ENCODE measurements around the gene NANOG. TPM values are rescaled to one million over a fixed set of nuclear protein-coding genes. Genes with fewer than 3 reads are reported as not detected.
"Not testable (repeated sequence)": the region's sequence is repeated elsewhere in the genome, so short reads cannot be mapped to it uniquely, and the experiment has no call there.

Gene NANOG
- total and polyA plus RNA-seq, 2 donors (not counting 1 experiment from before 2014, with no cell fraction given): not detected

GRCh38 chr12:7837366-7837765, 48.2 kb downstream of the NANOG start:
- DNase-seq (no peak), ATAC-seq (ENCODE audit: low read depth) (no peak)
- Histone ChIP-seq H3K4me2 (replicated peaks; ENCODE audit: low read depth, low read length, poor library complexity, severe bottlenecking) (no peak overlapping the region), H4K20me1 (ENCODE audit: control insufficient read depth, insufficient read depth, low read length, poor library complexity, severe bottlenecking) (no peaks in the 10 kb centered on the region), H3K4me3 (ENCODE audit: control extremely low read depth in 1 of 5, extremely low read depth in 1 of 5, insufficient read depth in 1 of 5, low read depth in 2 of 5, low read length in 4 of 5) (no peak overlapping the region), H3K79me2 (ENCODE audit: control insufficient read depth, insufficient read depth, low read length) (no peaks in the 10 kb centered on the region), H3K36me3 (replicated peaks in 1 of 2; ENCODE audit: control extremely low read depth in 1 of 2, control insufficient read depth in 1 of 2, extremely low read depth in 1 of 2, insufficient read depth in 2 of 2, low read length in 1 of 2) (no peaks in the 10 kb centered on the region), H3K27ac (ENCODE audit: low read length in 2 of 2) (no peak overlapping the region), H3K4me1 (ENCODE audit: control insufficient read depth in 2 of 2, insufficient read depth in 2 of 2, low read length in 2 of 2) (no peaks in the 10 kb centered on the region), H3K27me3 (replicated peaks in 1 of 4; ENCODE audit: control extremely low read depth in 1 of 4, control insufficient read depth in 3 of 4, insufficient read depth in 4 of 4, low read length in 3 of 4) (no peaks in the 10 kb centered on the region), H3K9ac (ENCODE audit: low read length) (no peak overlapping the region), H3K9me3 (ENCODE audit: control extremely low read depth in 1 of 3, control insufficient read depth in 2 of 3, insufficient read depth in 1 of 3, low read length in 2 of 3) (peaks cover 0 to 2% (median 0%) of the 10 kb centered on the region in 3 donors), H2AFZ (ENCODE audit: insufficient read depth, low read depth, low read length, poor library complexity, severe bottlenecking) (no peak overlapping the region)
- H3K4me1 Mint-ChIP-seq: peaks cover 1% of the 10 kb centered on the region
- H3K4me3 Mint-ChIP-seq: no peak overlapping the region
- intact Hi-C loops (cut with micrococcal nuclease): no loop called here
- ChIA-PET CTCF (no interaction called here), POLR2A (no interaction called here)
- H3K9me3 Mint-ChIP-seq (ENCODE audit: insufficient read depth): no peaks in the 10 kb centered on the region
- WGBS (ENCODE audit: insufficient coverage): no CpG with 5 or more reads among the region's 6 CpGs
- TF ChIP-seq CTCF (IDR thresholded peaks at IDR 0.05): no peak
- TF ChIP-seq EZH2 (IDR thresholded peaks at IDR 0.05; ENCODE audit: borderline replicate concordance, insufficient read depth, low read depth, low read length, poor library complexity, severe bottlenecking): no peak
- peaks cover 10% of the 10 kb centered on the region for H3K27me3 Mint-ChIP-seq
- H3K27ac Mint-ChIP-seq: no peak overlapping the region

GRCh38 chr12:7839226-7839625, 50.0 kb downstream of the NANOG start:
- H3K4me2 ChIP-seq (replicated peaks; ENCODE audit: low read depth, low read length, poor library complexity, severe bottlenecking); POLR2A ChIA-PET; H3K36me3 ChIP-seq (replicated peaks in 1 of 2; ENCODE audit: control extremely low read depth in 1 of 2, control insufficient read depth in 1 of 2, extremely low read depth in 1 of 2, insufficient read depth in 2 of 2, low read length in 1 of 2): not testable (repeated sequence)

GRCh38 chr12:7839848-7840247, 50.6 kb downstream of the NANOG start:
- H3K4me1 Mint-ChIP-seq; H3K79me2 ChIP-seq (ENCODE audit: control insufficient read depth, insufficient read depth, low read length); ATAC-seq (ENCODE audit: low read depth); H3K9ac ChIP-seq (ENCODE audit: low read length); H3K27me3 ChIP-seq (replicated peaks in 1 of 4; ENCODE audit: control extremely low read depth in 1 of 4, control insufficient read depth in 3 of 4, insufficient read depth in 4 of 4, low read length in 3 of 4); H2AFZ ChIP-seq (ENCODE audit: insufficient read depth, low read depth, low read length, poor library complexity, severe bottlenecking); CTCF ChIA-PET; POLR2A ChIA-PET; H3K27me3 Mint-ChIP-seq; H3K4me2 ChIP-seq (replicated peaks; ENCODE audit: low read depth, low read length, poor library complexity, severe bottlenecking); H3K4me3 Mint-ChIP-seq; H3K4me1 ChIP-seq (ENCODE audit: control insufficient read depth in 2 of 2, insufficient read depth in 2 of 2, low read length in 2 of 2); H3K9me3 Mint-ChIP-seq (ENCODE audit: insufficient read depth); H3K27ac Mint-ChIP-seq; H3K4me3 ChIP-seq (ENCODE audit: control extremely low read depth in 1 of 5, extremely low read depth in 1 of 5, insufficient read depth in 1 of 5, low read depth in 2 of 5, low read length in 4 of 5); H3K36me3 ChIP-seq (replicated peaks in 1 of 2; ENCODE audit: control extremely low read depth in 1 of 2, control insufficient read depth in 1 of 2, extremely low read depth in 1 of 2, insufficient read depth in 2 of 2, low read length in 1 of 2); H3K9me3 ChIP-seq (ENCODE audit: control extremely low read depth in 1 of 3, control insufficient read depth in 2 of 3, insufficient read depth in 1 of 3, low read length in 2 of 3); DNase-seq; intact Hi-C loops (cut with micrococcal nuclease); H3K27ac ChIP-seq (ENCODE audit: low read length in 2 of 2); H4K20me1 ChIP-seq (ENCODE audit: control insufficient read depth, insufficient read depth, low read length, poor library complexity, severe bottlenecking): not testable (repeated sequence)
- no CpG with 5 or more reads among the region's 7 CpGs for WGBS (ENCODE audit: insufficient coverage)

More at GRCh38 chr12:7839226-7839625, 50.0 kb downstream of the NANOG start:
- H3K9ac ChIP-seq (ENCODE audit: low read length); H3K9me3 Mint-ChIP-seq (ENCODE audit: insufficient read depth); H3K4me1 ChIP-seq (ENCODE audit: control insufficient read depth in 2 of 2, insufficient read depth in 2 of 2, low read length in 2 of 2); intact Hi-C loops (cut with micrococcal nuclease); H3K4me1 Mint-ChIP-seq; H3K27me3 ChIP-seq (replicated peaks in 1 of 4; ENCODE audit: control extremely low read depth in 1 of 4, control insufficient read depth in 3 of 4, insufficient read depth in 4 of 4, low read length in 3 of 4); ATAC-seq (ENCODE audit: low read depth); H3K4me3 ChIP-seq (ENCODE audit: control extremely low read depth in 1 of 5, extremely low read depth in 1 of 5, insufficient read depth in 1 of 5, low read depth in 2 of 5, low read length in 4 of 5); H3K79me2 ChIP-seq (ENCODE audit: control insufficient read depth, insufficient read depth, low read length); CTCF ChIA-PET; H4K20me1 ChIP-seq (ENCODE audit: control insufficient read depth, insufficient read depth, low read length, poor library complexity, severe bottlenecking); DNase-seq; H3K27me3 Mint-ChIP-seq; H2AFZ ChIP-seq (ENCODE audit: insufficient read depth, low read depth, low read length, poor library complexity, severe bottlenecking); H3K27ac Mint-ChIP-seq; H3K27ac ChIP-seq (ENCODE audit: low read length in 2 of 2); H3K9me3 ChIP-seq (ENCODE audit: control extremely low read depth in 1 of 3, control insufficient read depth in 2 of 3, insufficient read depth in 1 of 3, low read length in 2 of 3); H3K4me3 Mint-ChIP-seq: not testable (repeated sequence)
- WGBS (ENCODE audit: insufficient coverage): 100% methylated on average over 2 of the region's 10 CpGs

All from B cell (primary cell).